HepG2 (cell line): Measurements from ENCODE around the gene ALDH3A2. TPM values are rescaled to one million over a fixed set of nuclear protein-coding genes. Genes with fewer than 3 reads are reported as not detected.

Experiments used
- CREBL2 ChIP-seq: sonication (generic); formaldehyde crosslinking; IDR thresholded peaks from 2 replicates; pipeline ENCODE4 v1.8.1; 2023; ENCODE audit warnings: missing genetic modification reagents, mild to moderate bottlenecking, borderline replicate concordance
- EHMT2 ChIP-seq: fragments of 200-600 bp; sonication (generic); IDR thresholded peaks from 2 replicates; pipeline ENCODE4 v1.7.0; 2017; ENCODE audit warnings: antibody characterized with exemption, low read depth, low read length, borderline replicate concordance
- ELF1 ChIP-seq: sonication (generic); formaldehyde crosslinking; IDR thresholded peaks from 2 replicates; pipeline ENCODE4 v1.4.0; 2020; ENCODE audit warnings: missing genetic modification reagents
- ERF ChIP-seq: IDR thresholded peaks from 2 replicates; pipeline ENCODE4 v1.6.1; 2018; ENCODE audit warnings: missing biosample characterization, missing genetic modification reagents
- FOSL2 ChIP-seq: sonication (generic); formaldehyde crosslinking; IDR thresholded peaks from 2 replicates; pipeline ENCODE4 v1.4.0; 2020; ENCODE audit warnings: missing genetic modification reagents
- HES4 ChIP-seq: sonication (generic); formaldehyde crosslinking; IDR thresholded peaks from 2 replicates; pipeline ENCODE4 v1.9.0; 2021; ENCODE audit warnings: mild to moderate bottlenecking, missing genetic modification reagents, borderline replicate concordance
- HIVEP1 ChIP-seq: sonication (generic); formaldehyde crosslinking; IDR thresholded peaks from 2 replicates; pipeline ENCODE4 v1.4.0; 2020; ENCODE audit warnings: mild to moderate bottlenecking, missing genetic modification reagents
- HOXA5 ChIP-seq: sonication (generic); formaldehyde crosslinking; IDR thresholded peaks from 2 replicates; pipeline ENCODE4 v1.4.0; 2020; ENCODE audit warnings: missing genetic modification reagents
- MXD4 ChIP-seq: IDR thresholded peaks from 2 replicates; pipeline ENCODE4 v1.6.1; 2016; ENCODE audit warnings: mild to moderate bottlenecking, missing biosample characterization, missing genetic modification reagents
- PLRG1 ChIP-seq: fragments of 450-650 bp; conservative IDR thresholded peaks from 2 replicates; pipeline ENCODE4 v1.6.1; 2016
- RERE ChIP-seq: IDR thresholded peaks from 2 replicates; pipeline ENCODE4 v1.6.1; 2016; ENCODE audit warnings: low read depth, missing genetic modification reagents, missing compliant biosample characterization
- RNF2 ChIP-seq: fragments of 450-650 bp; conservative IDR thresholded peaks from 2 replicates; pipeline ENCODE4 v1.6.1; 2016; ENCODE audit warnings: low read depth
- SOX6 ChIP-seq, 2 experiments: fragments of 450-650 bp in 1 of 2; sonication (generic) in 1 of 2; formaldehyde crosslinking in 1 of 2; IDR thresholded peaks; 2 replicates each; pipeline versions ENCODE4 v1.4.0 to v1.6.1; 2017 to 2020; ENCODE audit warnings: antibody characterized with exemption in 1 of 2, mild to moderate bottlenecking in 1 of 2, missing genetic modification reagents in 1 of 2
- ZNF543 ChIP-seq: sonication (generic); formaldehyde crosslinking; IDR thresholded peaks from 2 replicates; pipeline ENCODE4 v1.4.0; 2020; ENCODE audit warnings: mild to moderate bottlenecking, missing genetic modification reagents
- ZNF552 ChIP-seq: sonication (generic); formaldehyde crosslinking; IDR thresholded peaks from 2 replicates; pipeline ENCODE4 v1.9.0; 2022; ENCODE audit warnings: missing genetic modification reagents, mild to moderate bottlenecking, borderline replicate concordance
- ZNF775 ChIP-seq: sonication (generic); formaldehyde crosslinking; IDR thresholded peaks from 2 replicates; pipeline ENCODE4 v1.4.0; 2020; ENCODE audit warnings: missing genetic modification reagents, mild to moderate bottlenecking, moderate library complexity, borderline replicate concordance
- ZNF878 ChIP-seq: sonication (generic); formaldehyde crosslinking; IDR thresholded peaks from 2 replicates; pipeline ENCODE4 v1.8.1; 2023; ENCODE audit warnings: mild to moderate bottlenecking, missing genetic modification reagents, moderate library complexity
- ZSCAN21 ChIP-seq: sonication (generic); formaldehyde crosslinking; IDR thresholded peaks from 2 replicates; pipeline ENCODE4 v1.8.0; 2022; ENCODE audit warnings: mild to moderate bottlenecking, missing genetic modification reagents, moderate library complexity, borderline replicate concordance
- polyA plus RNA-seq, 8 experiments: library from polyadenylated mRNA; depleted of rRNA in 3 of 8; stranded (reverse) in 7 of 8; unstranded in 1 of 8; fragments of >200 nt; fragmentation: Illumina TruSeq in 4 of 8; extraction: Trizol in 4 of 8; gene quantifications; 2 replicates each; pipeline versions ENCODE4 v1.2.1 to v1.2.3, GENCODE V29; 2011 to 2016; ENCODE audit warnings: low read depth in 4 of 8, missing spikeins in 1 of 8, mixed read lengths in 1 of 8; ENCODE audit not compliant: insufficient read depth in 1 of 8
- total RNA-seq, 5 experiments: library from RNA; depleted of rRNA; stranded (reverse); fragments of >200 nt; fragmentation: Illumina TruSeq; extraction: Trizol; gene quantifications; 2 replicates each; pipeline ENCODE4 v1.2.3, GENCODE V29; 2016; ENCODE audit warnings: low read depth in 1 of 5
- TF ChIP-seq, protein P1 (sequence below): sonication (generic); formaldehyde crosslinking; IDR thresholded peaks from 2 replicates; pipeline ENCODE4 v1.8.1; 2022; ENCODE audit warnings: low read depth, mild to moderate bottlenecking, missing genetic modification reagents
- TF ChIP-seq, protein P2 (sequence below): sonication (generic); formaldehyde crosslinking; IDR thresholded peaks from 2 replicates; pipeline ENCODE4 v1.8.0; 2022; ENCODE audit warnings: missing genetic modification reagents, mild to moderate bottlenecking, borderline replicate concordance

The ALDH3A2 gene
- total and polyA plus RNA-seq, 2 of the 13 experiments (the other 11 are each of a cell fraction or from before 2014, with no cell fraction given), result 80.8 to 180 TPM

DNA sequence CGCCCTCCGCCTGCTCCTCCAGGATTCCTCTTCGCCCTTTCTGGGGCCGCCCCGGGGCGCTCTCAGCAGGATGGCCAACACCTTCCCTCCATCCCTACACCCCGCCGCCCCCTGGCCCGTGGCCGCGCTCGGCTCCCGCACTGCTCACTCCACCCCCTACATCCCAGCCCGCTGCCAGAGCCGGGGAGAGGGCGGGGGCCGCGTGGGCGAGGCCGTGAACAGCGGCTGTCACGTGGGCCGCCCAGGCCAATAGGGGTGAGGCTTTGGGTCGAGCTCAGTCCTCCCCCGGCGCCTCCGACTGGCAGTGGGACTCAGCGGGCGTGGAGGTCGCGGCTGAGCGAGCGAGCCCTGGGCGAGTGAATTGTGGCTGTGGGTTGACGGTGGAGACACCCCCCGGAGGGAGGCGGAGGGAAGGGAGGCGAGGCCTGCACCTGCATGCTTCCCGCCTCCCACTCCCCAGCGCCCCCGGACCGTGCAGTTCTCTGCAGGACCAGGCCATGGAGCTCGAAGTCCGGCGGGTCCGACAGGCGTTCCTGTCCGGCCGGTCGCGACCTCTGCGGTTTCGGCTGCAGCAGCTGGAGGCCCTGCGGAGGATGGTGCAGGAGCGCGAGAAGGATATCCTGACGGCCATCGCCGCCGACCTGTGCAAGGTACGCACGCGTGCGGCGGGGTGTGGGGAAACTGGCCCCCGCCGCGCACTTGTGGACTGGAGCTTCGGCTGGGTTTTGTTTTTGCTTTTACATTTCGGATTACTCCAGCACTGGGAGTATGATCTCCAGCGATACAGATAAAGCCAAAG, at the start of gene ALDH3A2 (continued):
- peak; percentile 77; the same call in 1 of the 2 replicates for TF ChIP-seq ZNF775 (CRISPR knock-in tag)
- TF ChIP-seq RERE (CRISPR knock-in tag), result peak; percentile 52
- peak; percentile 98 for TF ChIP-seq HOXA5
- peak; percentile 95 for TF ChIP-seq MXD4
- TF ChIP-seq HIVEP1 (CRISPR knock-in tag), result peak; percentile 92
- TF ChIP-seq PLRG1, result no peak
- TF ChIP-seq ZNF543 (CRISPR knock-in tag), result peak; percentile 85; the same call in 1 of the 2 replicates
- peak; percentile 94 for TF ChIP-seq ZSCAN21 (CRISPR knock-in tag)
- TF ChIP-seq SOX6 (IDR thresholded peaks at IDR 0.05), result no peak
- peak; percentile 92 for TF ChIP-seq SOX6 (CRISPR knock-in tag; IDR thresholded peaks at IDR 0.05)
- TF ChIP-seq ZNF552 (CRISPR knock-in tag), result peak; percentile 27; the same call in 1 of the 2 replicates
- no peak for TF ChIP-seq EHMT2
- TF ChIP-seq, protein P1, sequence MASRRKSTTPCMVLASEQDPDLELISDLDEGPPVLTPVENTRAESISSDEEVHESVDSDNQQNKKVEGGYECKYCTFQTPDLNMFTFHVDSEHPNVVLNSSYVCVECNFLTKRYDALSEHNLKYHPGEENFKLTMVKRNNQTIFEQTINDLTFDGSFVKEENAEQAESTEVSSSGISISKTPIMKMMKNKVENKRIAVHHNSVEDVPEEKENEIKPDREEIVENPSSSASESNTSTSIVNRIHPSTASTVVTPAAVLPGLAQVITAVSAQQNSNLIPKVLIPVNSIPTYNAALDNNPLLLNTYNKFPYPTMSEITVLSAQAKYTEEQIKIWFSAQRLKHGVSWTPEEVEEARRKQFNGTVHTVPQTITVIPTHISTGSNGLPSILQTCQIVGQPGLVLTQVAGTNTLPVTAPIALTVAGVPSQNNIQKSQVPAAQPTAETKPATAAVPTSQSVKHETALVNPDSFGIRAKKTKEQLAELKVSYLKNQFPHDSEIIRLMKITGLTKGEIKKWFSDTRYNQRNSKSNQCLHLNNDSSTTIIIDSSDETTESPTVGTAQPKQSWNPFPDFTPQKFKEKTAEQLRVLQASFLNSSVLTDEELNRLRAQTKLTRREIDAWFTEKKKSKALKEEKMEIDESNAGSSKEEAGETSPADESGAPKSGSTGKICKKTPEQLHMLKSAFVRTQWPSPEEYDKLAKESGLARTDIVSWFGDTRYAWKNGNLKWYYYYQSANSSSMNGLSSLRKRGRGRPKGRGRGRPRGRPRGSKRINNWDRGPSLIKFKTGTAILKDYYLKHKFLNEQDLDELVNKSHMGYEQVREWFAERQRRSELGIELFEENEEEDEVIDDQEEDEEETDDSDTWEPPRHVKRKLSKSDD (CRISPR knock-in tag), result peak; percentile 86
- TF ChIP-seq ELF1 (CRISPR knock-in tag), result peak; percentile 60; the same call in 1 of the 2 replicates
- TF ChIP-seq, protein P2, sequence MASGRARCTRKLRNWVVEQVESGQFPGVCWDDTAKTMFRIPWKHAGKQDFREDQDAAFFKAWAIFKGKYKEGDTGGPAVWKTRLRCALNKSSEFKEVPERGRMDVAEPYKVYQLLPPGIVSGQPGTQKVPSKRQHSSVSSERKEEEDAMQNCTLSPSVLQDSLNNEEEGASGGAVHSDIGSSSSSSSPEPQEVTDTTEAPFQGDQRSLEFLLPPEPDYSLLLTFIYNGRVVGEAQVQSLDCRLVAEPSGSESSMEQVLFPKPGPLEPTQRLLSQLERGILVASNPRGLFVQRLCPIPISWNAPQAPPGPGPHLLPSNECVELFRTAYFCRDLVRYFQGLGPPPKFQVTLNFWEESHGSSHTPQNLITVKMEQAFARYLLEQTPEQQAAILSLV, result peak; percentile 80
- TF ChIP-seq ERF (CRISPR knock-in tag), result peak; percentile 98
- TF ChIP-seq RNF2, result peak; percentile 49; the same call in 1 of the 2 replicates
- TF ChIP-seq ZNF878 (CRISPR knock-in tag), result peak; percentile 97
- TF ChIP-seq CREBL2 (CRISPR knock-in tag), result no peak
- TF ChIP-seq FOSL2, result peak; percentile 73
- TF ChIP-seq HES4 (CRISPR knock-in tag), result peak; percentile 97
